Measurements from ENCODE around the gene SMURF1. TPM values are rescaled to one million over a fixed set of nuclear protein-coding genes. Genes with fewer than 3 reads are reported as not detected.
A peak's percentile ranks its signal among the peaks of the same experiment; 100 is the strongest.

The SMURF1 gene
- total RNA-seq, 1 donor from 2014 or later = 35.0 TPM

DNA sequence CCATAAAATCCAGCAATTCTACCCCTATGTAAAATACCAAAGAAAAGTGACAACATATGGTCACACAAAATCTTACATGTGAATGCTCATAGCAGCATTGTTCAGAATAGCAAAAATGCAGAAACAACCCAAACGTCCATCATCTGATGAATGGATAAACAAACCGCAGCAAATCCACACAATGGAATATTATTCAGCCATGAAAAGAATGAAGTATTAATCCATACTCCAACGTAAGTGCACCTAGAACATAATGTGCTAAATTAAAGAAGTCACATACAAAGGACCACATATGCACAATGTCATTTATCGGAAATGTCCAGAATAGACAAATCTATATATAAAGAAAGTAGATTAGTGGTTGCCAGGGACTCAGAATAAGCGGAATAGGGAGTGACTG, 57.4 kb downstream of the SMURF1 start:
- DNase-seq (no peak), ATAC-seq (no peak)
- H3K4me3 ChIP-seq = no peak overlapping the region
- intact Hi-C loops (cut with DNase I) = no loop called here
- H3K27me3 ChIP-seq = no peaks in the 10 kb centered on the region
- no peaks in the 10 kb centered on the region for H3K36me3 ChIP-seq
- no peak overlapping the region for H3K27ac ChIP-seq
- H3K4me1 ChIP-seq = peaks cover 7% of the 10 kb centered on the region
- no peaks in the 10 kb centered on the region for H3K9me3 ChIP-seq
- TF ChIP-seq, protein P1, sequence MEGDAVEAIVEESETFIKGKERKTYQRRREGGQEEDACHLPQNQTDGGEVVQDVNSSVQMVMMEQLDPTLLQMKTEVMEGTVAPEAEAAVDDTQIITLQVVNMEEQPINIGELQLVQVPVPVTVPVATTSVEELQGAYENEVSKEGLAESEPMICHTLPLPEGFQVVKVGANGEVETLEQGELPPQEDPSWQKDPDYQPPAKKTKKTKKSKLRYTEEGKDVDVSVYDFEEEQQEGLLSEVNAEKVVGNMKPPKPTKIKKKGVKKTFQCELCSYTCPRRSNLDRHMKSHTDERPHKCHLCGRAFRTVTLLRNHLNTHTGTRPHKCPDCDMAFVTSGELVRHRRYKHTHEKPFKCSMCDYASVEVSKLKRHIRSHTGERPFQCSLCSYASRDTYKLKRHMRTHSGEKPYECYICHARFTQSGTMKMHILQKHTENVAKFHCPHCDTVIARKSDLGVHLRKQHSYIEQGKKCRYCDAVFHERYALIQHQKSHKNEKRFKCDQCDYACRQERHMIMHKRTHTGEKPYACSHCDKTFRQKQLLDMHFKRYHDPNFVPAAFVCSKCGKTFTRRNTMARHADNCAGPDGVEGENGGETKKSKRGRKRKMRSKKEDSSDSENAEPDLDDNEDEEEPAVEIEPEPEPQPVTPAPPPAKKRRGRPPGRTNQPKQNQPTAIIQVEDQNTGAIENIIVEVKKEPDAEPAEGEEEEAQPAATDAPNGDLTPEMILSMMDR (IDR thresholded peaks at IDR 0.05) = no peak

GRCh38 chr7:99083733-99084132, 60.2 kb downstream of the SMURF1 start:
- H3K27me3 ChIP-seq = no peaks in the 10 kb centered on the region
- no peak for ATAC-seq

GRCh38 chr7:99083068-99083651, 60.7 kb downstream of the SMURF1 start:
- no peaks in the 10 kb centered on the region for H3K36me3 ChIP-seq
- H3K9me3 ChIP-seq = no peaks in the 10 kb centered on the region
- no peak overlapping the region for H3K27ac ChIP-seq
- DNase-seq = no peak
- no peak for ATAC-seq
- TF ChIP-seq, protein P1 (IDR thresholded peaks at IDR 0.05) = no peak
- peaks cover 23% of the 10 kb centered on the region for H3K4me1 ChIP-seq
- H3K27me3 ChIP-seq = no peaks in the 10 kb centered on the region
- no peak overlapping the region for H3K4me3 ChIP-seq
- intact Hi-C loops (cut with DNase I) = no loop called here

More at GRCh38 chr7:99083733-99084132, 60.2 kb downstream of the SMURF1 start:
- H3K36me3 ChIP-seq = no peaks in the 10 kb centered on the region
- TF ChIP-seq, protein P1 (IDR thresholded peaks at IDR 0.05) = no peak
- DNase-seq = no peak
- H3K27ac ChIP-seq = no peak overlapping the region
- no peaks in the 10 kb centered on the region for H3K9me3 ChIP-seq
- peaks cover 22% of the 10 kb centered on the region for H3K4me1 ChIP-seq
- intact Hi-C loops (cut with DNase I) = no loop called here
- no peak overlapping the region for H3K4me3 ChIP-seq

DNA sequence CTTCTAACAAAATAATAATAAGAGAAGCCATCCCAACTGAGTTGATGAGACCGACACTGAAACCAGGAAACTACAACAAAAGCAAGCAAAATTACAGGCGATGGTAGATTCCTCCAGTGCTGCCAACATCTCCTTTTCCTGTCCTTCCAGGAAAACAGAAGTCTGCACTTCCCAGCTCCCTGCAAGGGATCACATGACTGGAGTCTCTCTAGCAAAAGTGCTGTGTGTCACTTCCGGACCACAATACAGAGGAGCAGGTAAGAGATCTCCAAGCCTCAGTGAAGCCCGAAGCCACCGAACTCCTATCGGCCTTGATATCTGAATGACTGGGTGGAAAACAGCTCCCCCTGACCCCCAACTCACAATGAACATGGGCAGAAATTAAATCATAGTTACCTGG, 63.2 kb downstream of the SMURF1 start:
- Histone ChIP-seq H3K36me3 (no peaks in the 10 kb centered on the region), H3K27ac (no peak overlapping the region), H3K4me1 (peaks cover 23% of the 10 kb centered on the region), H3K27me3 (no peaks in the 10 kb centered on the region), H3K4me3 (no peak overlapping the region), H3K9me3 (no peaks in the 10 kb centered on the region)
- no peak for ATAC-seq
- TF ChIP-seq, protein P1 (IDR thresholded peaks at IDR 0.05) = no peak
- no peak for DNase-seq
- intact Hi-C loops (cut with DNase I) = no loop called here

DNA sequence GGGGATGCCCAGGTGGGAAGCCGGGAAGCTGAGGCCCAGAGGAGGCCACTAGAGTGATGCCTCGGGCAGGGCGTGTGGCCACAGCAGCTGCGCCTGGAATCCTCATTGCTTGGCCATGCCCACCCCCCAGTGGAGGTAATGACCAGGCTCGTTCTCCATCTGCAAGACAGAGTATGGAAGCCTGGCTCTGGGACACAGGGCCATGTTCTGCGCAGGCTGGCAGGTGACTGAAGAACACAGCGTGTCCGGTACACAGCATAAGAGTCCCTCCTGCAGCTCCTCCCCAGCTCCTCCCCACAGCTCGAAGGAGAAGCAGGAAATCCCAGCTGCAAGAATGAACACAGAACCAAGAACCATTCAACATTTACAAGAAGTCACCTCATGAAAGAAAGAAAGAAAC, 64.8 kb downstream of the SMURF1 start:
- Histone ChIP-seq H3K27me3 (no peaks in the 10 kb centered on the region), H3K9me3 (no peaks in the 10 kb centered on the region), H3K4me3 (no peak overlapping the region), H3K36me3 (no peaks in the 10 kb centered on the region), H3K4me1 (peaks cover 23% of the 10 kb centered on the region), H3K27ac (no peak overlapping the region)
- TF ChIP-seq, protein P1 (IDR thresholded peaks at IDR 0.05) = no peak
- ATAC-seq = peak; percentile 88
- intact Hi-C loops (cut with DNase I) = no loop called here
- DNase-seq = no peak

GRCh38 chr7:99078416-99078815, 65.5 kb downstream of the SMURF1 start:
- H3K4me3 ChIP-seq = no peak overlapping the region
- ATAC-seq (no peak), DNase-seq (no peak)
- H3K27ac ChIP-seq = no peak overlapping the region
- no peaks in the 10 kb centered on the region for H3K36me3 ChIP-seq
- intact Hi-C loops (cut with DNase I) = no loop called here
- no peaks in the 10 kb centered on the region for H3K9me3 ChIP-seq
- peaks cover 16% of the 10 kb centered on the region for H3K4me1 ChIP-seq
- TF ChIP-seq, protein P1 (IDR thresholded peaks at IDR 0.05) = no peak
- no peaks in the 10 kb centered on the region for H3K27me3 ChIP-seq
